ENCODE results near the gene CCDC12. TPM values are rescaled to one million over a fixed set of nuclear protein-coding genes. Genes with fewer than 3 reads are reported as not detected.
A peak's percentile ranks its signal among the peaks of the same experiment; 100 is the strongest.

Gene CCDC12
- total and polyA plus RNA-seq, 2 of the 13 experiments (the other 11 are each of a cell fraction or from before 2014, with no cell fraction given) = 30.1 to 49.5 TPM

DNA sequence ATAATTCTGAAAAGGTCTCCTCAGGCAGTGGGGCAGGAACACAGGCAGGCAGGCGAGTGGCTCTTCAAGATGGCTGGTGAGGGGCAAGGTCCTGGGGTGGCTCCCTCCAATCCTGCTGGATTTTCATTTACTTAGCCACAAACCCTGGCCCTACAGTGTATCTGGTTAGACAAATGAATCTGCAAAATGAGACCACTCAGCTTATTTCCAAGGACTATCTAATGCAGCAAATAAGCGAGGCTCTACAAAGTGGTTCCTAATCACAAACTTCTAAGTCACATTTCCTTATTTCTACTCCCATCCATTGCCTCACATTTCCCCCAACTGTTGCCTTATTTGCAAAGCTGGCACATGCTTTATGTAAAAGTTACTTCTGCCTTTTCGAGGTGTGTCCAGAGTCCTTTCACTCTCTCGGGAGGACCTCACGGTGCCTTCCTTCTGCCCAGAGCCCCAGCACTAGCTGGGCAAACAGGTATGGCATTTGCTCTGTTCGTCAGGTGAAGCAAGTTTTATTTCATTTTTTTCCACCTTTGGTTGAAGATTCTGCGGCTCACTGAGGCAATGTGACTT, 40.5 kb downstream of the CCDC12 start:
- intact Hi-C loops (cut with micrococcal nuclease; ENCODE audit: unreplicated experiment) = no loop called here
- no TSS peak for BruUV-seq (replicated peaks)
- H3K27me3 ChIP-seq (ENCODE audit: control insufficient read depth in 1 of 2, insufficient read depth in 2 of 2, low read length in 2 of 2) = no peaks in the 10 kb centered on the region
- no peak overlapping the region for H2AFZ ChIP-seq (ENCODE audit: low read length)
- H3K36me3 ChIP-seq (replicated peaks in 1 of 2; ENCODE audit: control insufficient read depth in 1 of 2, insufficient read depth in 2 of 2, low read length in 2 of 2) = peaks cover 16 to 66% of the 10 kb centered on the region in 2 experiments
- H3K4me1 ChIP-seq (ENCODE audit: insufficient read depth, low read length) = peaks cover 92% of the 10 kb centered on the region
- no peak for DNase-seq (ENCODE audit: low spot score)
- ChIA-PET CTCF (ENCODE audit: low intra/inter-chr PET ratio, low total read pairs) (interaction anchor here (1.2 kb wide), 1 partner anchor 13 kb away, joined by 3 read pairs; no protein-coding TSS in a partner anchor), POLR2A (interaction anchor here (1.2 to 2.2 kb wide), 5 partner anchors 8 to 56 kb away, joined by 3 to 19 read pairs (median 8); partner anchors contain the start of genes CCDC12 and NBEAL2)
- H3K9me3 ChIP-seq (ENCODE audit: low read length) = no peaks in the 10 kb centered on the region
- no peak for FAIRE-seq
- no peak overlapping the region for H3K4me2 ChIP-seq (ENCODE audit: low read depth, low read length)
- ATAC-seq = no peak
- peaks cover 66% of the 10 kb centered on the region for H3K79me2 ChIP-seq (ENCODE audit: insufficient read depth, low read length)
- TF ChIP-seq ZNF580 (CRISPR knock-in tag; IDR thresholded peaks at IDR 0.05; ENCODE audit: borderline replicate concordance, low read depth) (0 out of 2 replicates have a peak, but pooled peaks have one; percentile 1), ZBTB40 (IDR thresholded peaks at IDR 0.05) (no peak), ZBTB40 (CRISPR knock-in tag; IDR thresholded peaks at IDR 0.05) (no peak), RBM22 (optimal IDR thresholded peaks at IDR 0.05; ENCODE audit: low read length) (peak; percentile 1), MAFG (CRISPR knock-in tag; IDR thresholded peaks at IDR 0.05) (no peak), MTA1 (CRISPR knock-in tag; IDR thresholded peaks at IDR 0.05; ENCODE audit: borderline replicate concordance) (no peak)
- H3K4me3 ChIP-seq (replicated peaks in 1 of 3; ENCODE audit: insufficient read depth in 1 of 3, low read depth in 2 of 3, low read length in 3 of 3) = no peak overlapping the region
- peaks cover 18% of the 10 kb centered on the region for H4K20me1 ChIP-seq (ENCODE audit: insufficient read depth, low read length)
- no peak overlapping the region for H3K9ac ChIP-seq (ENCODE audit: insufficient read depth, low read depth, low read length)
- 94% methylated on average over 7 of the region's 7 CpGs for WGBS (ENCODE audit: low lambda C conversion rate)
- in situ Hi-C loops (cut with HindIII; ENCODE audit: extremely low pct_ligation_motif_present, low pct_unique_long_range_greater_than_20kb) = no loop called here
- no peak overlapping the region for H3K27ac ChIP-seq (ENCODE audit: extremely low read length, insufficient read depth, low read length)
